Measurements from ENCODE around the gene REL.
"Not testable (repeated sequence)": the region's sequence is repeated elsewhere in the genome, so short reads cannot be mapped to it uniquely, and the experiment has no call there.

GRCh38 chr2:60865361-60865760 is 16.0 kb upstream of the REL start:
- not testable (repeated sequence) for TF ChIP-seq CTCF (IDR thresholded peaks at IDR 0.05; ENCODE audit: borderline replicate concordance, extremely low read depth, low read length, poor library complexity, severe bottlenecking); EZH2 (IDR thresholded peaks at IDR 0.05; ENCODE audit: borderline replicate concordance, low read depth, low read length, severe bottlenecking)

All from DND-41 (cell line).